HG03060 (cell line): Measurements from ENCODE around the gene RELN.

Source experiments
- ATAC-seq: cut with Tn5 transposase; IDR thresholded peaks from one replicate; pipeline ENCODE4 v1.9.1; 2021; ENCODE audit warnings: low read depth, moderate number of reproducible peaks; ENCODE audit not compliant: unreplicated experiment

RELN gene

DNA sequence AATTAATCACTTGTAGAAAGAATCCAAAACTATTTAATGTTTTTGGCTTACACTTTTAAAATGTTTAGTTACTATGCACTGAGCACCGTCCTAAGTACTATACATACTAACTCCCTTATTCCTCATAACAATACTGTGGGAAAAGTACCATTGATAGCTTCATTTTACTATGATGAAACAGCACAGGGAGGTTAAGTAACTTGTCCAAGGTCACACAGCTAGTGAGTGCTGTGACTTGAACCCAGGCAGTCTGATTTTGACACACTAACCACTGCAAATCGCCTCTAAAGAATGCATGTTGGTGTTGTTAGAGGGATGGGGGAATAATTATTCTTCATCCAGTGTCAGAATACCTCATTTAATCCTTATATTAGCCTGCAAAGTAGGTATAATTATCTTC is 1.9 kb upstream of the RELN start:
- ATAC-seq, result no peak

DNA sequence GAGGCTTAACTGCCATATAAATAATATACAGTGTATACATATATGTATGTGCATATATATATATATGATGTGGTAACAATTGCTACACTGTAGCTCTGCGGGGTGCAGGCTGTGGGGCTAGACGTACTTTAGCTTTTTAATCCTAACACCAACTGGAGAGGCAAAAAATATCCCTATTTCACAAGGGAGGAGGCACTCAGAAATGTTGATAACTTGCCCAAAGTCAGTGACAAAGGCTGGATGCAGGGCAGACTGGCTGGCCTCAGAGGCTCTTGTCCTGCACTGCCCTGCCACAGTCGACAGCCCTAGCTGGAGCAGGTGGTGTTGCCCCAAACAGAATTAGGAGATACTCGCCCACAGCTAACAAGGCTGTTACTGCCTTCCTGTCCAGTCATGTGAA is 1.5 kb upstream of the RELN start:
- no peak for ATAC-seq

DNA sequence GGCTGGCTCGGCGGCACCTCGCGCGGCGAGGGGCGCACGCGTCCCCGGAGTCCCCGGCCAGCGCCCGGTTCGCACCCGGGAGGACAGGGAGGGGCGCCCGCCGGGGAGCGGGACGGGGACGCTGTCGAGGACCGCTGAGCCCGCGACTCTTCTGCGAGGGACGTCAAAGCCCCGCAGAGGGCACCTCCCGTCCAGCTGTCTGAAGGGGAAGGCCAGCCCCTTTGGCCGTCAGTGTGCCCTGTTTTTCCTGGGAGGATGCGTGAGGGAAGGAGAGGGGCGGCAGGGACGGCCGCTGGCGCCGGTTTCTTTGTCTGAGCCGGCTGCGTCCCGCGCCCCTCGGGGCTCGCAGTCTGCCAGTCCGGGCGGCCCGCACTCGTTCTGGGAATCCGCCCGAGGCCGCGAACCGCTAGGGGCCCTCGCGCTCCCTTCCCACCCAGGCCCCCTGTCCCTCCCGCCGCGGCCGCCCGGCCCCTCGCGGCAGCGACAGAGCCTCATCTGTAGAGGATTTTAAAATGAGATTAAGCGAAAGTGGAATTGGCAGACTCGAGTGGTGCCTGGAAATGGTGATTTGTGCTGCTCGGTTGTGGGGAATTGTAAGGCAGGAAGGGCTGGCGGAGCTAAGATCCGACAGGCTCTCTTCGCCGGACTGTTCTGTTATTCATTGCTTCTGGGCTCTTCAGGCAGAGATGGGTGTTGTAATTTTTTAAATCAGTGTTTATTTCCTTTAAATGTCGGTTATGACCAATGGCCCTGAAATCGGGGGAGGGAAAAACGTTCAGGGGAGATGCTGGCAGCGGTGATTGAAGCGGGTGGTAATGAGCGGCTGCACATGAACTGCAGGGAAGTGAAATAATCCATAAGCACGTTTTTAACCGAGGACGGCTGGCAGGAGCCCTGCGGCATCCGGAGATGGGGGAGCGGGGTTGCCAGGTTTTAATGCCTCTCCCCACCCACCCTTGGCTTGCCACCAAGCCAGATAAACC is 618 bp upstream of the RELN start:
- ATAC-seq, result no peak

DNA sequence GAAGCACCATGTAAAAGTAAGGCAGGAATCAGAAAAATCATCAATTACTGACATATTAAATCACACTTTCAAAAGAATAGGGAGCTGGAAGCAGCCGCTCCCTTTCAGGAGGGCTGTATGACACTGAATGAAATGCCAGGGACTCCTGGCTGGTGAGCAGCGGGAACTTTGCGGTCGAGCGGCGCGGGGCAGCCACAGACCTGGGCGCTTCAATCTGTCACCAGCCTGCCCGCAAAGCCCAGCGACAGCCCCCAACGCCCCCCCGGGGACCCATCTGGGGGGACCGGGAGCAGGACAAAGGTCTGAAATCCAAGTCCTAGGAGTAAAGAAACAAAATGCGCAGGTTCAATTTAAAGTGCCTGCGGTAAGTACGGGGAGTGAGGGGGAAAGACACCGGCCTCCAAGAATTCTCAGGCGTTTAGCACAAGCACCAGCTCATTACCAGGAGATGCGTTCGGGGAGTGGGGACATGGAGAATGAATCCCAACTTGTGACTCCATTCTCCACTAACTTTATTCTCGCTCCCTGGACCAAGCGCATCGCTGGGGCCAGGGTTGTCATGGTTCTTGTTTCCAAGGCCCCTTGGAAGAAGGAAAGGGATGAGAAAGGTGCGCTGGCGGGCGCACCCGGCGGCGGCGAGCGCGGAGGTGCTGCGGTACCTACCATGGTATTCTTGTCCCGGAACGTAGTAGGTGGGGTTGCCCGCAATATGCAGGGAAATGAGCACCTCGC is 824 bp downstream of the RELN start:
- ATAC-seq, result no peak

DNA sequence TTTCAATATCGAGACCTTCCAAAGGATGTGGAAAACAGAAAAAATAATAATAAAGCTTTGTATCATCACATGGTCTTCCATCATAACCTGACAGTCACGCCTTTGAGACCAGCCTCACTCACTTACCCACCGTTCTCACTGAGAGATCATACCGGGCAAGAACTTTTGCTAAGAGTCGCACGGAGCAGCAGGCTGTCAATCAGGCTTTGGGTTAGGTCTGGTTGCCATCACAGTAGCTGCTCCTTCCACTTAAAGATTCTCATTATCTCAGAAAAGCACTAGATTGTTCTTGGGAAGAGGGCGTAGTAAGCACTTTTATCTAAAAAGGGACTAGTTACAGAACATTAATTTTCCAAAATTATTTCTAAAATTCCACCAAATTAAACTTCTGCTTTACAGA is 2.0 kb downstream of the RELN start:
- no peak for ATAC-seq

DNA sequence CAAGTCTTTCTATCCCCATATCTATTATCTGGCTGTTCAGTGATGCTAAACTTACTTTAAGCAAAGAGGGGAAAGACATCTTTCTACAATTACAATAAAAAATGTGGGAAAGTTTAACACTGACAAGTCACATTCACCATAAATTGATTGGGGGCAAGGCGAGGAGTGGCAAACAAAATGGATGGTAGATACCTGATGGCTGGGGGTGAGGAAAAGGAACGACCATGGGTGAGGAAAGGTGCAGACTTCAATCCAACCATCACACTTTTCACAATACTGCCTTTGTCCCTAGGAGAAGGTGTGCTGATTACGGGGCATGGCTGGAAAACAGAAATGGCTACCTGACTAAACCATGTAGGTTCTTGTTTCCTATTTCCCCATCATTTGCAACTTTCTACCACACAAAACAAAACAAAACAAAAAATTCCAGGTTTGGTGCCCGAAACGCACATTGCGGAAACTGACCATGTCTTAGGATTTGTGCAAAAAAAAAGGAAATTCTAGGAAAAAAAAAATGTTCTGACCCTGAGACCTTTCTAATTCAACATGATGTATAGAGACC is 3.8 kb downstream of the RELN start:
- ATAC-seq, result no peak

DNA sequence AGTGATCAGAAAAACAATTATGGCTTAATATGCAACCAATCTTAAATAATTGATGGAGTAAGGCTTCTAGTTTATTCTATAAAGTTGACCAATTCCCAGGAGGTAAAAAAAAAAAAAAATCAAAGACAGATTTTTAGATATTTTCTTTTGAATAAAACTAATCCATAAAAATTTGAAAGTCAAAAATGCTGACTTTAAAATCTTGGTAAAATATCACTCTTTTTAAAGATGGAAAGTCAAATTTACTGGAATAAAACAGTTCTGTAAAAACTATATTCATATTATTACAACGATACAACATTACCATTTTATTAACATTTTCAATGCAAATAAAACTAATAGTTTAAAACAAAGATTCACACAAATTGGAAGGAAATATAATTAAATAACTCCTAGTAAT is 5.4 kb downstream of the RELN start:
- ATAC-seq, result no peak

DNA sequence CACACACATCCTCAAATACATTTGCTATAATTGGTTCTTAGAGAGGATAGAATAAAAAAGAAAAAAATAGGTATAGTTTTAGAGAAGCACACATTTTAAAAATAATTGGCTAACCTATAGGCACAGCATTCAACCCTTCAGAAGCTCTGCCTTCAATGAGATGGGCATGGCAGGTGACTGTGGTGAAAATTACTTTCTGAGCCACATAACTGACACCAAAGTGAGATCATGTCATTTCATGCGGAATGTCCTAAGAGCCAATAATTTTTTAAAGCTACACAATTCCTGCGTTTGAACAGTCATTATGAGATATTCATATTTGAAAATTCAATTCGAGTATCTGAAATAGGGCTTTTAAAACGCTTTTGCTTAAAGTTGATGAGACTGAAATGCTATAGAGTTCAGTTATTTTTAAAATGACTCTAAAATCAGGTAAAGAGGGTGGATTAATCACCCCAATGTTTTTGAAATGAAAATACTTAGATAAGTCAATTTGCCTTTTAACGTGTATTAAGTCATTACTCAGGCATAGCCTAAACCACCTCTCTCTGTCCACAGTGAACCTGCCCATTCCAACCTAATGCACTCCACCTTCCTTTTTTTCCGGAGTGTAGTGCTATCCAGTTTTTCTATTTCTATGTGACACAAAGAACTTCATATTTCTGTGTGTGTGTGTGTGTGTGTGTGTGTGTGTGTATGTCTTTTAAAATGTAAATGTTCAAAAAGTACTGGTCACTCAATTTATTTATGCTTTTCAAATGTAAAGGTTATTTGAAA is 6.1 kb downstream of the RELN start:
- no peak for ATAC-seq

DNA sequence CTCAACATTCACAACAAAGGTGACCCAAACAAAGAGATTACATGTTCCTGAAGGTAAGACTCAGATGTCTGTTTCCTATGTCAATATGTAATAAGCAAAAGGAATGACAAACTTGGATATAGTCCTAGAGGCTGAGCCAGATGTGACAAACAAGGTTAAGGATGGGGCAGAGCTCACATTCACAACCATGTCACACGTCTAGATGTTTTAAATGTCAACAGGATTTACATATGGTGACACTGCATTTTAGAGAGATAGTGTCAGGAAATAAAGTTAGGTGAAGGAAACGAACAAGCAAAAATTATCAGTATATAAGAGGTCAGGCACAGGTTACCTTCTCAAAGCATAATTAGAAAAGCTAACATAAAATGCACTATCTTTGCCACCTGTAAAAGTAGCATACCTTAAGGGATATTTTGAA is 8.4 kb downstream of the RELN start:
- ATAC-seq, result no peak

DNA sequence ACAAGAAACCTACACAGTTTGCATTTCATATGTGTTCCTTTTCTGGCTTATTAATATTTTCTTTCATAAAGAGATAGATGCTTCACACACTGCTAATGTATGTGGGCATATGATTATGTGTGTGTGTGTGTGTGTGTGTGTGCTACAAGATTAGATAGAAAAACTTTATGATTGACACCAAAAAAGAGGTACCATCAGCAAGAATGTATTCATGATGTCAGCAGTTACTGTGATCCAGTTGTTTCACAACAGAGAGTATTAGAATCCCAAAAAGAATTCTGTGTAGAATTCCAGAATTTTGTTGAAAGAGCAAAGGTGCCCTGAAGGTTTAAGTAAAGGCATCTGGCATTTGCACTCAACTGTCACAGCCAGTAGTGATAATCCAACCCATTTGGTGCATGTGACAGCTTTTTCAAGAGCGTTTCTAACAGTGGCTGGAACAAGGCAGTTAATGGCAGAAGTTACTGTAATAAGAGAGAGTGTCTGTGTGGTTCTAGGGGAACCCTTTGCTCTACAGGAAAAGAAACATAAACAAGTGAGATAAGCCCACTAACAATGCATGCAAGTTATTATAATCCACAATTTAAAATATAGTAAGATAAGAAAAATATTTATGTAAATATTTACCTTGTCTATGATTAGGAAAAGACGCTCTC is 16.6 kb downstream of the RELN start:
- ATAC-seq, result no peak

DNA sequence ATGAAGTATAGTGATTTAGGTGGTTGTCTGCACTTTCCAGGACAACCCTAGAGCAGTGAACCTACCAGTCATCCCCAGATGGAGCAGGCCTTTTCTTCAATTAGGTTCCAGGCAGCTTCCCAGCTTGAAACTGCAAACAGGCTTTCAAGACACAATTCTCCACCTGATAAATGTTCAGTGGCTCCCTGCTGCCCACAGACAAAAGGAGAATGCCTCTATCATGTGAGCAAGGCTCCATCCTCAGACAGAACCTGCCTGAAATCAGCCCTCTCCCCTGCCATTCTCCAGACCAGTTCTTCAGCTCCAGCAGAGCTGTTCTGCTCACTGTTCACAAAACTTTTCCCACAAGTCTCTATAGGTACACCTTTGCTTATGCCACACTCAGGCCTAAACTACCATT is 22.1 kb downstream of the RELN start:
- ATAC-seq, result no peak

DNA sequence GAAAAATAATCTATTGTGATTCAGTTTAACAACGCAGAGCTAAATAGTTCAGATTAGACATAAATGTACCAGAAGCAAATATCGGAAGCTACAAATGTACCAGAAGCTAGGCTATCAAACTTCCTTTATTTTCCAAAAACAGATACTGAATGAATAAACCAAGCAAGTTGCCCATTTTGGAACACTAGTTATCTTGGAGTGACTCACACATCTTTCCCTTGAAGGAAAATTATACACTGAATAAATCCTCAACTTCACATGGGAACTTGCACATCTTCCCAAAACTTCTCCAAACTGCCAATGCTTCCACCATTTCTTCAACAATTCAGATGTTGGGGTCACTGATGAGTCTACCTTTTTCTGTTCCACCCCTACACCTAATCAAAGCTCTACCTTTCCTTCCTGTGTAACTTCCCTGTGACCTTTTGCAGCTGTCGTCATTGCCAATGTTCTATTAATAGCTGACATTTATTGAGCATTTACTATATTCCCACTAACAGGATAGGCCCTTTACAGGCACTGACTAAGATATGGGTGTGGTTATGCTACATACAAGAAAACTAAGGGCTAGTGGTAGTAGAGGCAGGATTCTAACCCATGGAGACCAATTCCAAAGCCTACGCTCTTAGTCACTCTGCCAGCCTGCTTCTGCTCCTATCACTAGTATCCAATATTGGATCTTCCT is 22.7 kb downstream of the RELN start:
- ATAC-seq, result no peak

DNA sequence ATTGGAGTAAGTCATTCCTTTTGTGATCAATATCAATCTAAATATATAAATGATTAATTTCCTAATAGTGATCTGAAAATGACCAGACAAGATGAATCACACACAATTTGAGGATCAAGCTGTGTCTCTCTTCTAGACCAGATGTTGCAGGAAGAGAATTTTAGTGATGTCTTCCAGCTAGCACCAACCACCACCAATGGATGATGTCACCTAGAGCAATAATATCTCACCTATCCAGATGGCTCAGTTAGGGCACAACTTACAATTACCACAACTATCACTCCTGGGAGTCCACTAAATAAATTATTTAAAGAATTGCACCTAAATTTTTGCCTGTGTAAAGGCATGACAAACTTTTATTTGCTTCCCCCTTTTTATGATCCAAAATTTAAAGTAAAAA is 25.2 kb downstream of the RELN start:
- ATAC-seq, result no peak

DNA sequence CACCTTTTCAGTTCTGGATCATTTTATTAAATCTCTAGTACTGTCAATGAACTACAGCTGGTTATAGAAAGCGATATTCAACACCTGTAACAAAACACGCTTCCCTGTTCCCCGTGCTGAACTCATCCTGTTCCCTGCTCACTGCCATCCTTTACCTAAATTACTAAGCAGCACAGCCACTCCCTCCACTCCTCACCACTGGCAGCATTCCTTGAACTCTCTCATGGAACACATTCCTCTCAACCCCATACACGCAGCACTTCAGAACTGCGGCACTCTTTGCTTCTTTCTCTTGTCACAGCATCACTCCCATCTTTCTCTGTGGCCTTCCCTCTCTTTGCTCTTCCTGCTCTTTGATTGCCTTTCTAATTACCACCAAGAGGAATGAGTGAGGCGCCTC is 27.4 kb downstream of the RELN start:
- ATAC-seq, result no peak

DNA sequence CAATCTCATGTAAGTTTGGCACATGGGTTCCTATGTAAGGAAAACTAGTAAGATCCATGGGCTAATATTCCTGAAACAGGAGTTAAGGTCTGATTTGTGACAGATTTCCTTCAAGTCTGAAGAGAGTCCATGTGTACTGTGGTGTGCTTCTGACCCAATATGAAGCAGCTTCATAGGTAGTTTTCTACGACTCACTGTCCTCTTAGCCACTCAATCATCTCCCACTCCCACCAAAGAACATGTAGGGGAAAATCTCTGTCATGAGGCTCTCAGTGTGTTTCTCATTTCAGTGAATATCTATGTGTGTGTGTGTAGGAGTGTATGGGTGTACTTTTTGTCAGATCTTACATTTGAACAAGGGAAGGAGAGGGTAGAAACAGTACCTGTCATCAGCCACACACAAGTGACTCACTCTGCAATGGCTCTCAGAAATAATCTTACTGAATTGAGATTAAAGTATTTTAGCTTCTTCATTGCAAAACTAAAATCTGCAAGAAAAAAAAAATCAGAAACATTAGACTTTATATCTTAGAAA is 31.1 kb downstream of the RELN start:
- ATAC-seq, result no peak

DNA sequence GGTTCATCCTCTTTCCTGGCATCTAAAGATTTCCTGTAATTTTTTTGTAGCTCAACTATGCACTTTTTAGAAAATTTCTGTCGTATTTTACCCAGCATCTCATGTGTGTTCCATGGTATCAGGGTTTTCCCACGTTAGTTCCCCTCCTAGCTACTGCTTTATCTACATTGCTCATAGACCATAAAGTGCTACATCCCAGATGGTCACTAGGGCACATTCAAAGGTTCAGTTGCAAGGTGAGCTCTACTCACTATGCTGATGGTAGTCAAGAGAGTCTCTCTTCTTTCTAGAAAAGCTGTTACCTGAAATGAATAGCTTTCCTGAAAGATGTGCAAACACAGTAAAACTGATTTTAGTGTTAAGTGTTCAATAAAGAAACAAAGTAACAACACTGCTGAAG is 33.5 kb downstream of the RELN start:
- no peak for ATAC-seq

DNA sequence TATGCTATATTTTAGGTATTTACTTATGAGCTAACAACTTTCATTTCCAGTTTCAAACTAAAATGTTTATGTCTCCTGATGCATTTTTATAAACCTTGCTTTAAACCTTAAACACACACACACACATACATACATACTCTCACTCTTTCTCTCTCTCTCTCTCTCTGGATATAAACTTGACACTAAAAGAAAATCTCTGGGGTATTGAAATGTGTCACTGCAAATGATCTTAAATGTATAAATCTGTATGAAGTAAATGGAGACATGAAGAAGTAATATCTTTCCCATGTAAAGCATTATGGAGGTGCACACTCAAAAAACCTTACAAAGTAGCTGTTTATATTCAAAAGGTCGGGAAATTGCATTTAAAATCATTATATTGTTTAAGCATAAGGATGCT is 37.0 kb downstream of the RELN start:
- ATAC-seq, result no peak

DNA sequence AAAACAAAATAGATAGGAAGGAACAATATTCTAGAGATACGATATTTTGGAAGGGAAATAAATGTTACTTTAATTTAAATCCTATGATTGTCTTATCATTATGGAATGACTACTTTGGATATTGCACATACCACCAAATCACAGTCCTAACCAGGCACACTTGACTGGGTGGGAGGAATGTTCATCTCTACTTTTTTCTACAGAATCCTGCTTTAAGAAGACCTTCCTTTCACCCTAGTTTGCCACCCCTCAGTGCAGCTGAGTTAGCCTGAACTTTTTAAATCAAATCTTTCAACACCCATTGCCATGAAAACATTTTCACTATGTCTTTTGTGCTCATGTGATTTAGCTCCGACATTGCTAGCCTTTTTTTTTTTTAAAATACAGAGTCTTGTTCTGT is 38.1 kb downstream of the RELN start:
- no peak for ATAC-seq

DNA sequence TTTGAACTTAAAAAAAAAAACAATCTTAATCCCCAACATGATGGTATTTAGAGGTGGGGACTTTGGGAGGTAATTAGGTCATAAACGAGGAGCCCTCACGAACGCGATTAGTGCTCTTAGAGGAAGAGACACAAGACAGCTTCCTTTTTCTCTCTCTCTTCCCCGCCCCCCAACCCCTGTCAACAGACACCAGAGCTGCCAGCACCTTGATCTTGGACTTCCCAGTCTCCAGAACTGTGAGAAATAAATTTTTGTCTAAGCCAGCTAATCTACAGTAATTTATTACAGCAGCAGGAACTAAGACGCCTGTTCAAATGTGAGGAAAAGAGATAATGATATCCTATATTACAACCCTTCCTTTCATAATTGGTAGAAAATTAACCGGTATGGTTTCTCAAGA is 40.1 kb downstream of the RELN start:
- ATAC-seq, result no peak
